GM10248 (cell line): ENCODE measurements around the gene MIEF2.

ENCODE experiments used
- CTCF ChIA-PET: fragments of 300-600 bp; sonication (Branson Sonifier 250); formaldehyde crosslinking; extraction: SDS; loops from one replicate; lab custom pipeline; 2021; ENCODE audit warnings: antibody characterized with exemption; lab: Yijun Ruan, JAX
- POLR2A ChIA-PET: fragments of 350-650 bp; sonication (Branson Sonifier 250); formaldehyde crosslinking; extraction: SDS; loops from one replicate; lab custom pipeline; 2020; ENCODE audit warnings: antibody characterized with exemption; lab: Yijun Ruan, JAX
- DNase-seq: peaks from one replicate; pipeline ENCODE4 v3.0.0; 2012; ENCODE audit errors: extremely low spot score
- CTCF ChIP-seq: IDR thresholded peaks from 2 replicates; pipeline ENCODE4 v1.5.1; 2012; ENCODE audit warnings: mild to moderate bottlenecking, low read depth; ENCODE audit errors: extremely low read depth, missing control alignments, control extremely low read depth

The MIEF2 gene

GRCh38 chr17:18234853-18235380, 25.5 kb upstream of the MIEF2 start:
- TF ChIP-seq CTCF = no peak
- no peak for DNase-seq
- ChIA-PET CTCF (interaction anchor here (2.1 kb wide), 1 partner anchor 14 kb away, joined by 8 read pairs; no protein-coding TSS in a partner anchor), POLR2A (interaction anchor here (1.0 kb wide), 1 partner anchor 10 kb away, joined by 3 read pairs; the partner anchor contains the start of gene LLGL1)

GRCh38 chr17:18235743-18236256, 24.7 kb upstream of the MIEF2 start:
- POLR2A ChIA-PET = interaction anchor here (1.0 kb wide), 1 partner anchor 10 kb away, joined by 3 read pairs; the partner anchor contains the start of gene LLGL1
- CTCF ChIA-PET = interaction anchor here (1.3 to 2.1 kb wide), 2 partner anchors 13 to 17 kb away, joined by 3 to 8 read pairs; no protein-coding TSS in a partner anchor
- TF ChIP-seq CTCF = no peak
- no peak for DNase-seq

- POLR2A ChIA-PET = no interaction called here
- TF ChIP-seq CTCF = no peak
- CTCF ChIA-PET = interaction anchor here (0.9 to 2.1 kb wide), 3 partner anchors 11 to 18 kb away, joined by 3 to 8 read pairs (median 3); no protein-coding TSS in a partner anchor
- DNase-seq = no peak
Observed at GRCh38 chr17:18236494-18236893, 24.0 kb upstream of the MIEF2 start.

- TF ChIP-seq CTCF = no peak
- no peak for DNase-seq
- ChIA-PET POLR2A (no interaction called here), CTCF (interaction anchor here (0.9 to 1.8 kb wide), 2 partner anchors 10 to 21 kb away, joined by 3 to 5 read pairs; no protein-coding TSS in a partner anchor)
Observed at GRCh38 chr17:18237461-18237860, 23.0 kb upstream of the MIEF2 start.

GRCh38 chr17:18238299-18238698, 22.2 kb upstream of the MIEF2 start:
- CTCF ChIA-PET = interaction anchor here (1.8 kb wide), 1 partner anchor 22 kb away, joined by 5 read pairs; no protein-coding TSS in a partner anchor
- DNase-seq = no peak
- POLR2A ChIA-PET = no interaction called here
- TF ChIP-seq CTCF = no peak

GRCh38 chr17:18240449-18240848, 20.0 kb upstream of the MIEF2 start:
- TF ChIP-seq CTCF = no peak
- ChIA-PET POLR2A (no interaction called here), CTCF (interaction anchor here (1.3 kb wide), 2 partner anchors 9 kb away, joined by 3 to 6 read pairs; no protein-coding TSS in a partner anchor)
- no peak for DNase-seq
